Erythroblast (primary cell): ENCODE data around the gene SMAD9.

ENCODE experiments used
- GATA1 ChIP-seq: IDR thresholded peaks from 2 replicates; pipeline ENCODE4 v1.6.1; 2011; ENCODE audit warnings: low read depth, mild to moderate bottlenecking, control low read depth, low read length, moderate library complexity
- POLR2A ChIP-seq: IDR thresholded peaks from 2 replicates; pipeline ENCODE4 v1.6.1; 2011; ENCODE audit warnings: mild to moderate bottlenecking, low read length

- no peak for TF ChIP-seq POLR2A
- TF ChIP-seq GATA1 = no peak
These were observed 78.6 kb downstream of the SMAD9 start for GRCh38 chr13:36841391-36841790.
